ENCODE results near the gene GRID2. TPM values are rescaled to one million over a fixed set of nuclear protein-coding genes. Genes with fewer than 3 reads are reported as not detected.

The GRID2 gene
- total RNA-seq, 2 experiments from 2014 or later: not detected

DNA sequence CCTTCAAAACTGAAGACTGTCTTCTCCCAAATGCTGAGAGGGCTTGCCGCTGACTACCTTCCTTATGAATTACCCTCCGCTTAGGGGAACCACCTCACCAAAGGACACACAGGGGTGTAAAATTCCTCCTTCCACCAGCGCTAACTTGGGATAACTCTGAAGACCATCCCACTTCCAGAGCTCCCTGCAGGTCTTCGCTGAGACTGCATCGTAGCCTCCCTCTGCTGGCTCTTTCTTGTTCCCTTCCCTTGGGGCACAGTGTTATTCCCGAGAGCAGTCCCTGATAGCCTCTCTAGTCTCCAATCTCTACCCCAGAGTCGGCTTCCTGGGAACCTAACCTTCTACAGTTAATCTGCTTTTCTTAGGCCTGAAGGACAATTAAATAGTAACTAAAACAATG lies 799.3 kb downstream of the GRID2 start:
- DNase-seq: no peak
- Mint-ChIP-seq H3K4me3 (no peak overlapping the region), H3K4me1 (no peaks in the 10 kb centered on the region), H3K36me3 (peaks cover under 1% of the 10 kb centered on the region), H3K27me3 (no peaks in the 10 kb centered on the region), H3K27ac (no peak overlapping the region), H3K9me3 (peaks cover 6% of the 10 kb centered on the region)

DNA sequence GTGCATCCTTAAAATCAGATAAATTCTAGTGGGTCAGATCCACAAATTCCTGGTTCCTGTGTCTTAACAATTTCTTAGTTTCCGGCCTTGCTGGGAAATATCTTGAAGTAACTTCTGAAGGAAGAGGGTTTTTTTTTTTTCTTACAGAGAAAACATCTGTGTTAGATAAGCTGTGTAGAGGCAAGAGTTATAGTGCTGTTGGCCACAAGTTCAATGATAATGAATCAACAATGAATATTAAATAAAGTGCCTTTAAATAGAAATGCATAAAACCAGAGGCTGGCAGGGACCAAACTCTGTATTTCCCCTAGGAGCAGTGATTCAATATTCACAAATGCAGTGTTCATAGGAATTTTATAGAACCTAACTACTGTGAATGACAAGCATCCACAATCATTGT lies 812.9 kb downstream of the GRID2 start:
- Mint-ChIP-seq H3K27ac (no peak overlapping the region), H3K4me3 (no peak overlapping the region), H3K36me3 (no peaks in the 10 kb centered on the region), H3K4me1 (no peaks in the 10 kb centered on the region), H3K9me3 (peaks cover 6% of the 10 kb centered on the region), H3K27me3 (no peaks in the 10 kb centered on the region)
- no peak for DNase-seq

DNA sequence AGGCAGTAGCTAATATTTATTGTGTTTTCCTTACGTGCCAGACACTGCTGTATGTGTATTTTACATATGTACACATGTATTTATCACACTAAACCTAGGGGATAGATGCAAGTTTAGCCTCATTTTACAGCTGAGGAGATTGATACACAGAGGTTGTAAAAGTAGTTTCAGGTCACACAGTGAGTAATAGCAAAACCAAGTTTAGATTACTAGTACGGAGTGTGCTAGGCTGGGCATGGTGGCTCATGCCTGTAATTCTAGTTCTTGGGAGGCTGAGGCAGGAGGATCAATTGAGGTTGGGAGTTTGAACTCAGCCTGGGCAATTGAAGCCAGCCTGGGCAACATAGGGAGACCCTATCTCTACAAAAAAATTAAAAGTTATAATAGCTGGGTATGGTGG lies 823.7 kb downstream of the GRID2 start:
- no peaks in the 10 kb centered on the region for H3K9me3 Mint-ChIP-seq
- H3K27ac Mint-ChIP-seq: no peak overlapping the region
- H3K4me3 Mint-ChIP-seq: no peak overlapping the region
- no peak for DNase-seq
- H3K4me1 Mint-ChIP-seq: no peaks in the 10 kb centered on the region
- H3K27me3 Mint-ChIP-seq: no peaks in the 10 kb centered on the region
- H3K36me3 Mint-ChIP-seq: no peaks in the 10 kb centered on the region

DNA sequence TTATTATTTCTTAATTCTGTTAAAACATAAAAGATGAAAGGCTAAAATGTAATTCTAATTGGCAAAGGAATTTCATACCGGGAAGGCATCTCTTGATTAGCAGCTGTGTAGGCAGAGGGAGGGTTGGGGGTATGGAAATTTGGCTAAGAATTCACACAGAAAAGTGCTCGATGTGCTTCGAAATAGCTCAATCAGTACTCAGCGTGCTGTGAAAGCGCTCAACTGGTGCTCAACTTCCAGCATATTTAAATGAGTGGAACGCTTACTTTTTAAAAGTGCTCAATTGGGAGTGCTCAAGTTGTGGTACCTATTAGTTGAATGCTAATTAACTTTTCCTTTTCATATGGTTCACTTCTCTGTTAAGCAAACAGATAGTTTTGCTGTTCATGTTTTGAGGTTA lies 828.9 kb downstream of the GRID2 start:
- no peaks in the 10 kb centered on the region for H3K9me3 Mint-ChIP-seq
- no peak overlapping the region for H3K4me3 Mint-ChIP-seq
- no peak overlapping the region for H3K27ac Mint-ChIP-seq
- no peaks in the 10 kb centered on the region for H3K4me1 Mint-ChIP-seq
- no peaks in the 10 kb centered on the region for H3K27me3 Mint-ChIP-seq
- no peaks in the 10 kb centered on the region for H3K36me3 Mint-ChIP-seq
- DNase-seq: no peak

DNA sequence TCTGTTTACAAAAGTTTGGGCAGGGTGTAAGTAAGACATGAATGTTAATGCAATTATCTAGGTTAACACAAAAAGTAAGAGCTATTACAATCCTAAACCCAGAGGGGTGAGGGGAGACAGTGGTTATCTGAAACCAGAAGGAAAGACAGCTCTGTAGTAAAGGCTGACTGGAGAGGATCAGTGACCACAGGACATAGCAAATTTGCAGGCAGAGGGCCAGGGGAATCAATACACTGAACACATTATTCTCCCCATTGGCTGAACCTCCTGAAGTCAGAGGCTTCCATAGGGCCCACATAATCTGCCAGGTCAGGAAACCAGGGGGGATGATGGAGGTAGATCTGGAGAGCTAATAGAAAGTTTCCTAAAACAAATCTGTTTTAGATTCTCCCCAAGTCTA lies 835.4 kb downstream of the GRID2 start:
- no peaks in the 10 kb centered on the region for H3K9me3 Mint-ChIP-seq
- no peak for DNase-seq
- no peaks in the 10 kb centered on the region for H3K36me3 Mint-ChIP-seq
- H3K27ac Mint-ChIP-seq: no peak overlapping the region
- no peaks in the 10 kb centered on the region for H3K27me3 Mint-ChIP-seq
- no peak overlapping the region for H3K4me3 Mint-ChIP-seq
- H3K4me1 Mint-ChIP-seq: no peaks in the 10 kb centered on the region

DNA sequence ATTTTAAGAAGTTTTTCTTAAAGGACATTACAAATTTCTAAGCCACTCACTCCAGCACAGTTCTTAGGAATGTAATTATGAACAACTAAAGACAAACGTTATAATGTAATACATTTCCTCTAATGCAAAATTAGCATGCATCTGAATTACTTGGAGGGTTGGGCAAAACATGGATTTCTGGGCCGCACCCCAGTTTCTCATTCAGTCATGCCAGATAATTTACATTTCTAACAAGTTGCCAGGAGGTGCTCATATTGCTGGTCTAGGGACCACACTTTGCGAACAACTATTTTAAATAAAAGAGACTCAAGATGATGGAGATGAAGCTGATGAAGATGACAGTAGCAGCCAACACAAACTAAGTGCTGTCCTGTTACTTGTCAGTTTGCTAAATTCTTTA lies 840.1 kb downstream of the GRID2 start:
- no peak for DNase-seq
- H3K4me3 Mint-ChIP-seq: no peak overlapping the region
- H3K36me3 Mint-ChIP-seq: no peaks in the 10 kb centered on the region
- H3K27me3 Mint-ChIP-seq: no peaks in the 10 kb centered on the region
- no peaks in the 10 kb centered on the region for H3K9me3 Mint-ChIP-seq
- no peaks in the 10 kb centered on the region for H3K4me1 Mint-ChIP-seq
- no peak overlapping the region for H3K27ac Mint-ChIP-seq

DNA sequence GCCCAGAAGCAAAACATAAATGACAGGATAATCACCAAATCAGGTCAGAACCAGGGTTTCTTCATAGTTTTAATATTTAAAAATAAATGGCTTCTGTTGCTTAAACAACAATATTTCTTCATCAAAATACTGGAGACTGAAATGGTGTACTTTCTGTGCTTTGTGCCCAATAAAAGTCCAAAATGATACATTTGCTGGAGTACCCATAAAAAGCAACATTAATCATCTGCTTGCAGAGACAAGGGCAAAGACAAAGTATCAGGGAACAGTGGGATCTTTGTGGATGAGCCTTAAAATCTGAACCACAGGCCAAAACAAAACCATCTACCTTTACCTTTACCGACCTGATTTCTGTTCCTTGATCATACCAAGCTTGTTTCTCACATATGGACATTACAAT lies 840.9 kb downstream of the GRID2 start:
- Mint-ChIP-seq H3K9me3 (no peaks in the 10 kb centered on the region), H3K36me3 (no peaks in the 10 kb centered on the region), H3K27ac (no peak overlapping the region), H3K4me1 (no peaks in the 10 kb centered on the region), H3K4me3 (no peak overlapping the region), H3K27me3 (no peaks in the 10 kb centered on the region)
- DNase-seq: no peak

DNA sequence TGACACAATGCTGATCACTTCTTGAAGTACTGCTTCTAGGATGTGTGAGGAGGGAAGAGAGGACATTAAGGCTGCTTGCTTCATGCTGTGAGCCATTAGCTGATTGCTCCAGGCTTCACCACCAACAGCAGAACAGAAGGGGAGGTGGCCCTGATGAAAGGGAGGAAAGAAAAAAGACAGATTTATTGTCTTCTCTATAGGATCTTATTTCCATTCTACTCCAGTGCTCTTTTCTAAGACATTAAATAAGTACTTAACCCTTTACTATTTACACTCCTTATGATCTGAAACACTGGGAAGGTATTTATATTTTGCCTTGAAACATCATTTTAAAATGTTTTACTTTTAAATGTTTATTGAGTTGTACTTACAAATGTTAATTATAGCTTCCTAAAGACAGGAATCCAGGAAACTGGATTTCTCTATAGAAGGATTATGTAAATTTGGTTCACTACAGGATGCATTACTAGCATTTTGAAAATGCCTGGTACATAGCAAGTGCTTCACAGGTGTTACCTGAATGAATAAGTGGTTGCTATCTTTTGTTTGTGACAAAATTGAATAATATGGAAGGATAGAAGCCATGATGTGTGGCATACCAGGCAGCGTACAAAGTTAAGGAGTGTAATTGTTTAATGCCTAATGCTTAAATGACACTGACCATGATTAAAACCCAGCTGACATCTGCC lies 843.9 kb downstream of the GRID2 start:
- Mint-ChIP-seq H3K4me3 (no peak overlapping the region), H3K4me1 (no peaks in the 10 kb centered on the region), H3K27me3 (no peaks in the 10 kb centered on the region), H3K36me3 (no peaks in the 10 kb centered on the region), H3K9me3 (no peaks in the 10 kb centered on the region), H3K27ac (no peak overlapping the region)
- no peak for DNase-seq

DNA sequence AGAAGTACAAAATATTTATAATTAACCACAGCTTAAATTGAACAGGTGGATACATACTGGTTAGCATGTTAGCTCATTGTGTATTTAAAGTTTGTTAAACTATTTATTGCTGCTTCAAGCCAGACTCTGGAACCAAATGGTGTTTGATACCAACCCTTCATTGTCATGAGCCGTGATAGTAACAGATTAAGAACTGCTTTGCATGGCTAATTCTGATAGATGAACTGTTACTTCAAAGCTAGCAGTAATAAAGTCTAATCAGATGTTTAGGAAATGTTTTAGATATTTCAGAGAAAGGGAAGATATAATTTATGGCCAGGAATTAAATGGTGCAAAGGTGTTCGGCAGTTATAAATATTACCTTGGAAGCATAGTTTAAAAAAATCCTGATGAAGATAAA lies 848.7 kb downstream of the GRID2 start:
- Mint-ChIP-seq H3K36me3 (no peaks in the 10 kb centered on the region), H3K27ac (no peak overlapping the region), H3K4me3 (no peak overlapping the region), H3K9me3 (no peaks in the 10 kb centered on the region), H3K27me3 (no peaks in the 10 kb centered on the region), H3K4me1 (no peaks in the 10 kb centered on the region)
- no peak for DNase-seq

DNA sequence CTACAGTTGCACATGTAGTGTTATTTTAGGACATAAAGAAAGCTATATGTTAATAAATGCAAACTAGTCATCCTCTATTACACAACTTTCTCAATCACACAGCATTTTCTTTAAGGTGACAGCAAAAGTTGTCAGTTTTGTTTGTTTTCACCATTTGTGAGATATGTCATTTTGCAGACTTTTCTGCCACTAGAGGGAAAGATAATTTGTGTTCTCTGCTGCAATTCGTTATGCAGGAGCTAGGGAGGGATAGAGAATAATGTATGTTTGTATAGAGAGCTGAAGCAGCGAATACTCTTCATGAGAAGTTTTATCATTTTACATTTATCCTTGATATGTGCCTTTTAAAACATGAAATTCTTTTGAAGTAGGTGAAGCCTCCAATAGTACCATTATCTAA lies 854.2 kb downstream of the GRID2 start:
- H3K9me3 Mint-ChIP-seq: peaks cover 4% of the 10 kb centered on the region
- no peak overlapping the region for H3K4me3 Mint-ChIP-seq
- no peaks in the 10 kb centered on the region for H3K36me3 Mint-ChIP-seq
- H3K4me1 Mint-ChIP-seq: no peaks in the 10 kb centered on the region
- H3K27ac Mint-ChIP-seq: no peak overlapping the region
- no peak for DNase-seq
- no peaks in the 10 kb centered on the region for H3K27me3 Mint-ChIP-seq

DNA sequence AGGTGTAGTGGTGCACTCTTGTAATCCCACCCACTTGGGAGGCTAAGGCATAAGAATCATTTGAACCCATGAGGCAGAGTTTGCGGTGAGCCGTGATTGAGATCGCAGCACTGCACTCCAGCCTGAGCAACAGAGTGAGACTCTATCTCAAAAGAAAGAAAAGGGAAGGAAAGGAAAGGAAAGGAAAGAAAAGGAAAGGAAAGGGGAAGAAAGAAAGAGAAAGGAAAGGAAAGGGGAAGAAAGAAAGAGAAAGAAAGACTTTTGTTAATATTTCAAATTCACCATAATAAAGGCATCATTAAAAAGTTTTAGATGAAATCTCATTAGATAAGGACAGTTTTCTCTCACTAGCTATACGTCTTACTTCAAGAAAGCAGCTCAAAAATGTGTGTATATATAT lies 864.3 kb downstream of the GRID2 start:
- Mint-ChIP-seq H3K9me3 (peaks cover 1% of the 10 kb centered on the region), H3K36me3 (no peaks in the 10 kb centered on the region), H3K27ac (no peak overlapping the region), H3K27me3 (no peaks in the 10 kb centered on the region), H3K4me1 (no peaks in the 10 kb centered on the region), H3K4me3 (no peak overlapping the region)
- no peak for DNase-seq

DNA sequence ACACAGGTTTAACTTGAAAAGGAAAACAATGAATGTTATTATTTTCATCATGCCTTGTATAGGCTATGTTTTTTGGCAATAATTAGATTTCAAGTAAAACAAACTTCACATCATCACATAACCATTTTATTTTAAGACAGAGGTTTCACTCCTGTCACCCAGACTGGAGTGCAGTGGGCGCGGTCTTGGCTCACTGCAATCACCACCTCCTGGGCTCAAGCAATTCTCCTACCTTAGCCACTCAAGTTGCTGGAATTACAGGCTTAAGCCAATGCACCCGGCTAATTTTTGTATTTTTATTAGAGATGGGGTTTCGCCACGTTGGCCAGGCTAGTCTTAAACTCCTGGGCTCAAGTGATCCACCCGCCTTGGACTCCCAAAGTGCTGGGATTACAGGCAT lies 866.2 kb downstream of the GRID2 start:
- H3K4me3 Mint-ChIP-seq: no peak overlapping the region
- H3K4me1 Mint-ChIP-seq: no peaks in the 10 kb centered on the region
- no peak overlapping the region for H3K27ac Mint-ChIP-seq
- no peaks in the 10 kb centered on the region for H3K27me3 Mint-ChIP-seq
- no peak for DNase-seq
- peaks cover 1% of the 10 kb centered on the region for H3K9me3 Mint-ChIP-seq
- H3K36me3 Mint-ChIP-seq: no peaks in the 10 kb centered on the region

DNA sequence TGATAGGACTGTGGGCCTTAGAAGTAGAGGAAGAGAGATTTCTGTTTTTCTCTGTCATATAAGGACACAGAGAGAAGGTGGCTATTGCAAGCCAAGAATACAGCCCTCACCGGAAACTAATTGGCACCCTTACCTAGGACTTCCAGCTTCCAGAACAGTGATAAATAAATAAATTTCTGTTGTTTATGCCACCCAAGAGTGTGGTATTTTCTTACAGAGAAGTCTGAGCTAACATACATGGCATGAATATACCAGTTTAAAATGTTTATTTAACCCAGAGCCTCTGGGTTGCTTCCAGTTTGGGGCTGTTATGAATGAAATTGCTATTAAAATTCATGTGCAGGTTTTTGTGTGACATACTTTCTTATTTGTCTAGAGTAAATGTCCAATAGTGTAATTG lies 870.8 kb downstream of the GRID2 start:
- H3K9me3 Mint-ChIP-seq: no peaks in the 10 kb centered on the region
- no peak for DNase-seq
- no peak overlapping the region for H3K27ac Mint-ChIP-seq
- no peaks in the 10 kb centered on the region for H3K36me3 Mint-ChIP-seq
- H3K27me3 Mint-ChIP-seq: no peaks in the 10 kb centered on the region
- H3K4me3 Mint-ChIP-seq: no peak overlapping the region
- no peaks in the 10 kb centered on the region for H3K4me1 Mint-ChIP-seq

DNA sequence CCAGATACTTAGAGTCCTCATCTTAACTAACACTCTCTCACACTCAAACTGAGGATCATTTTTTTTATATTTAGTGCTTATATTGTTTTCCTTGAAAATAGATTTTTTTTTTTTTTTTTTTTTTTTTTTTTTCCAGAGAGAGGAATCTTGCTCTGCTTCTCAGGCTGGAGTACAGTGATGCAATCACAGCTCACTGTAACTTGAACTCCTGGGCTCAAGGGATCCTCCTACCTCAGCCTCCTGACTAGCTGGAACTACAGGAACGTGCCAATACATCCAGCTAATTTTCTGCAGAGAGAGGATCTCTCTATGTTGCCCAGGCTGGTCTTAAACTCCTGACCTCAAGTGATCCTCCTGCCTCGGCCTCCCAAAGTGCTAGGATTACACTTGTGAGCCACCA lies 874.5 kb downstream of the GRID2 start:
- no peak for DNase-seq
- H3K27ac Mint-ChIP-seq: no peak overlapping the region

DNA sequence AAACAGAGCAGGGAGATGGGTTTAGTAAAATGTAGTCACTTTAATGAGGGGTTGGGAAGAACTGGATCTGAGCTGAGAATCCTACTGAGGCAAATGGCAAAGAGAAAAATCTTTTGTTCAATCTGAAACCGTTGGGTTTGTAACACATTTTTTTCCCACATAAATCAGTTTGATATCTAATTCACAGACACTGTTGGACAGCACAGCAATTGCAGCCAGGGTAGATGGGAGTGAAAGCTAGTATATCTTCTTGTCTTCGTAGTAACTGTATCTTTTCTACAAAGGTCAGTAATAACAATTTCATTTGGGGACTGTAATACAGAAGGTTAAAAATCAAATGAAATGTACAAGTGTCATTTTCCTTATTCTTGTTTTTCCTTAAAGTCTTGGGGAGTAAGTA lies 875.3 kb downstream of the GRID2 start:
- Mint-ChIP-seq H3K27me3 (no peaks in the 10 kb centered on the region), H3K4me1 (no peaks in the 10 kb centered on the region), H3K36me3 (no peaks in the 10 kb centered on the region), H3K27ac (no peak overlapping the region), H3K4me3 (no peak overlapping the region), H3K9me3 (no peaks in the 10 kb centered on the region)
- no peak for DNase-seq

More for the DNA sequence above, 874.5 kb downstream of the GRID2 start:
- no peaks in the 10 kb centered on the region for H3K4me1 Mint-ChIP-seq
- H3K9me3 Mint-ChIP-seq: no peaks in the 10 kb centered on the region
- H3K27me3 Mint-ChIP-seq: no peaks in the 10 kb centered on the region
- no peaks in the 10 kb centered on the region for H3K36me3 Mint-ChIP-seq
- H3K4me3 Mint-ChIP-seq: no peak overlapping the region

DNA sequence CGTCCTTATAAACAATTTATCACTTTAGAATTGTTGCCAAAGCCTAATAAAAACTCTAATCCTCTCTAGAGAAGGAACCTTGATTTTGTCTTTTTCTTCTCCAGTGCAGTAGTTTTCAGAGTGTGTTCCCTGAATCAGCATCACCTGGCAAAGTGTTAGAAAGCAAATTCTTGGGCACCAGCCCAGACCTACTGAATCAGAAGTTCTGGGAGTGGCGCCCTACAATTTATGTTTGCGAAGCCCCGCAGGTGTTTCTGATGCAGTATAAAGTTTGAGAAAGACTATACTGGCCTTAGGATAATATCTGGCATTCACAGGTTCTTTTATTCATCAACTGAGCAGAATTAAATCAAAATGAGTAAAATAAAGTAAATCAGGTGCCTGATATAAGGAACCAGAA lies 879.0 kb downstream of the GRID2 start:
- Mint-ChIP-seq H3K36me3 (no peaks in the 10 kb centered on the region), H3K27me3 (no peaks in the 10 kb centered on the region), H3K9me3 (no peaks in the 10 kb centered on the region), H3K4me1 (no peaks in the 10 kb centered on the region), H3K27ac (no peak overlapping the region), H3K4me3 (no peak overlapping the region)
- no peak for DNase-seq

DNA sequence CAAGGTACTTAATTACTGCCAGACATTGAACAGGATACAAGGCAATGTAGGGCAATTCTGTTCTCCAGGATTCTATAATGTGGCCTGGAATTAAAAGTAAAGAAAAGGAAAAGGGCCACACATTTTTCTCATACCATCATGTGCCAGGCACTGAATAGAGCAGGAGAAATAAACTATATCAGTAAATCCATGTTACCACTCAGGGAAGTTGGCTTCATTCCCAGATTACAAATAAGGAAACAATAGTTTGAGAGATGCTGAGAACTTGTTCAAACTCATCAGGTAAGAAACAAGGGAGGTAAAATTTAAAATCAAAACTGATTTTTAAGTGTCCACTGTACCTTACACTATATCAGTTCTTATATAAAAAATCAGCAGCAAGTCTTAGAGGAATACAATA lies 879.8 kb downstream of the GRID2 start:
- H3K9me3 Mint-ChIP-seq: no peaks in the 10 kb centered on the region
- no peak for DNase-seq
- no peaks in the 10 kb centered on the region for H3K36me3 Mint-ChIP-seq
- no peaks in the 10 kb centered on the region for H3K4me1 Mint-ChIP-seq
- no peak overlapping the region for H3K27ac Mint-ChIP-seq
- no peaks in the 10 kb centered on the region for H3K27me3 Mint-ChIP-seq
- H3K4me3 Mint-ChIP-seq: no peak overlapping the region

Measured in activated naive CD8-positive, alpha-beta T cell treated with anti-CD3 and anti-CD28 coated beads for 36 hours (primary cell).